Fibroblast of skin of left biceps (primary cell): ENCODE data around the gene EGFR.
A peak's percentile ranks its signal among the peaks of the same experiment; 100 is the strongest.

ENCODE experiments used
- DNase-seq, 2 experiments: peaks; one replicate each; pipeline ENCODE4 v3.0.0-alpha.2; 2013; ENCODE audit warnings: low read depth in 2 of 2

The EGFR gene

GRCh38 chr7:55127135-55127551 is 108.3 kb downstream of the EGFR start:
- DNase-seq: no peak

DNA sequence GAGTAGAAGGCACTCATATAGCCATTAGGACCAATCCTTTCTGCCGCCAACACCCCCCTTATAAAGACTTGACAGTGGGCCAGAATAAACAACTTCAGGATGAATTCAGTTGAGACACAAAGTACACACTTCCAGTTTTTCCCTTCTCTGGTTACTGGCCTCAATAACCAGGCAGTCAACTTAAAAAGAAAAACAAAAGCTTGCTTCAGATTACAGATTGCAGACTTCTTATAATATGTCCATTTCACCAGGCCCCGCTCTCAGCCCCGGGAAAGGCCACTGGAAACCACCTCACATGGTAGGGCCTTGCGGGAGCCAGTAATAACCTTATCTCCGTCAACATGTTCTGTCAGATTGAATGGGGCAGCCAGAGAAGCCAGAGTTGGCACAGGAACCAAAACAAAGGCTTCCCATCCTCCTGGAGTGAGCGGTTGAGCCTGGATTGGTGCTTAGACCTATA is 108.8 kb downstream of the EGFR start:
- peak in 1 of 2 experiments; percentile 62 for DNase-seq

- peak in 1 of 2 experiments; percentile 64 for DNase-seq
Measured at GRCh38 chr7:55128693-55129394, 110.0 kb downstream of the EGFR start.

DNA sequence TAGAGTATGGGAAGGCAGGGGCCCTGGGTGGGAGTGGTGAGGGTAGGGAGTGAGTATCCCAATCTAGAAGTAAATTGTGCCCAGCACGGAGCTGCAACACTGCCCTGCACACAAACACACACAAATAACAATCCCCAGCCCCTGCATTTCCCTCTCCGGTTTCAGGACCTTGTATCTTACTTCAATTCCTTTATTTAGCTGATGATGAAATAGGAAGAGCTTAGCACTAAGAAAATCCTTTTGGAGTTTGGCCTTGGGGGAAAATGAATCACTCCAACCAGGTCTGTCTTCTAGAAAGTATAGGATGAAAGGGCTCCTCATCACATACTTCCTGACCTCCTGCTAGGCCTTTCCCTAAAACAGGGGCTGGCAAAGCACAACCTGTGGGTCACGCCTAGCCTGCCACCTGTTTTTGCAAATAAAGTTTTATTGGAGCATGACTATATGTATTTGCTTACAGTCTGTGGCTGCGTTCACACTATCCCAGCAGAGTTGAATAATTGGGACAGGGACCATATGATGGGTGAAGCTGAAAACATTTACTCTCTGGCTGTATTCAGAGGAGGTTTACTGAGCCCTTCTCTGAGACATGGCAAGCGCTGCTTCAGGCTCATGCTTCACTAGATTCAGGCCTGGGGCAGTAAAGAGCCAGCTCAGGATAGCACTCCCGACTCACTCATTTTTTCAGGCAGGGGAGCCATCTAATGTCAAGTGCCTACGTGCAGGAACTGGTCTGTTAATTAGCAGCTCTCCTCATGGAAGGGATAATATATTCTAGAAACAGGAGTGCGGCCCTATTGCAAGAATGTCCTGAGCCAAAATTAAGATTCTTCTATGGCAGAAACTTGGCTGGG is 111.0 kb downstream of the EGFR start:
- DNase-seq: no peak

- no peak for DNase-seq
Measured at GRCh38 chr7:55130395-55131141, 111.8 kb downstream of the EGFR start.

- no peak for DNase-seq
Measured at GRCh38 chr7:55131142-55131929, 112.5 kb downstream of the EGFR start.

DNA sequence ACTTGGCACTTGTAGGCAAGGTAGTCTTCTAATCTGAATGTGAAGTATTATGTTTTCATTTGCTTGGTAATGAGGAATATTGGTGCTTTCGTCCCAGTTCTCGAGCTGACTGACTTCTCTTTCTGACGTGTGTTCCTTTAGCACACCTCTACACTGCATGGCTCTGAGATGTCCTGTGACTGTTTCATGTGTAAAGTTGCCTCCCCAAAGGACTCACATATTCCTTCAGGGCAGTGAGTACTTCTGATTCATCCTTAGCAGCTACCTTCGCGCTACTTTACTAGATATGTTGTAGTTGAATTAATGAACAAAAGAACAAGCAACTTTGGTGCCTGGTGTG is 113.7 kb downstream of the EGFR start:
- no peak for DNase-seq

DNA sequence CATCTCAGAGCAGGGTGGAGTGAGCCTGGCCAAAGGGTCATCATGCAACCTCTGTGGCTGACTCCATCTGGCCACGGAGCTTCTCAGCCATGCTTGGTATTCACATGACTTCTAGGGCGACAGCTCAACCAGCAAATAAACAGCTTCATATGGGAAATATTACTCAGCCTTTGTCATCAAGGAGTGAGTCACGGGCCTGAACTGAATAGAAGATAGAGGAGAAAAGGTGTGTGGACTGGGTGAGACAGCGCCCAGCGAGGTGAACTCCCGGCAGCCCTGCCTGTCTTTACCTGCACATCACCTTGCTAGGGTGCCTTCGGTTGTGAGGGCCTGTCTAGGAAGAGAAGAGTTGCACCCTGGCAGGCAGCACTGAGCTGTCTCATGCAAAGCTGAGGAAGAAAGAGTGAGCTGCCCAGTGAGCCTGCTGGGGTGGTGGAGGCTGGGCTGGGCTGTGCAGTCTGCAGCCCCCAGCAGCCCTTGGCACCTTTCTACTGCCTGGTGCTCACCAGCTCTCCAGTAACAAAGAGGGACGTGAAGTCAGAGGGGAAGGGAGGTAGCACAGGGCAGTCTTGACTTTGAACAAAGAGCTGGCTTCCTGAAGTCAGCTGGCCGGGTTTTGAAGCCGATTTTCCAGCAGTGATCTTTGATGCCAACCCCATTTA is 114.2 kb downstream of the EGFR start:
- DNase-seq: peak; percentile 84 to 87

DNA sequence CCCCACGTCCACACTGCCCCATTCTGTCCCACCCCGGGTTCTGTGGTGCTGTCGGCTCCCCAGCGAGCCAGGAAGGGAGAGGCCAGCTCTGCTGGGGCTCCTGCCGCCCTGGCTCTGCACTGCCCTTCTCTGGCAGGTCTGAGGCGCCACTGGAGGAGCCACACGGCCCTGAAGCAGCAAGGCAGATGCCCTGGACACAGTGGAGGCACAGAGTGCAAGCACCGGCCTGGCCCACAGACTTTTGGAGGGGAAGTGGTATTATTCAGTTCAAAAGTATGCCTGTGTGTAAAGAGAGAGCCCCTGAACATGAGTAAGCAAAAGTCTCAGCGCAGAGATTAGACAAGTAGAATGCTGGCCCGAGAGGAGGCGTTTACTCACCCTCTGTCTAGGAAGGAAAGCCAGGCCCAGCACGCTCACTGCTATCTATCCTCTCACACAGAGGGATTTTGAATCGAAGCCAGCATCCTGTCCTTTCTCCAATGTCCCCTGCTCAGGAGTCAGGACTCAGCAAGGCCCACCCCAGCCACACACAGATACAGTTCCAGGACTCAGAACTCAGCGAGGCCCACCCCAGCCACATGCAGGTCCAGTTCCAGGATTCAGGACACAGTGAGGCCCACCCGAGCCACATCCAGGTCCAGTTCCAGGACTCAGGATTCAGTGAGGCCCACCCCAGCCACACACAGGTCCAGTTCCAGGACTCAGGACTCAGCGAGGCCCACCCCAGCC is 115.0 kb downstream of the EGFR start:
- DNase-seq: peak; percentile 91 to 93

GRCh38 chr7:55134359-55134725 is 115.5 kb downstream of the EGFR start:
- no peak for DNase-seq

GRCh38 chr7:55134786-55135185 is 116.0 kb downstream of the EGFR start:
- no peak for DNase-seq

GRCh38 chr7:55135462-55135861 is 116.6 kb downstream of the EGFR start:
- no peak for DNase-seq

DNA sequence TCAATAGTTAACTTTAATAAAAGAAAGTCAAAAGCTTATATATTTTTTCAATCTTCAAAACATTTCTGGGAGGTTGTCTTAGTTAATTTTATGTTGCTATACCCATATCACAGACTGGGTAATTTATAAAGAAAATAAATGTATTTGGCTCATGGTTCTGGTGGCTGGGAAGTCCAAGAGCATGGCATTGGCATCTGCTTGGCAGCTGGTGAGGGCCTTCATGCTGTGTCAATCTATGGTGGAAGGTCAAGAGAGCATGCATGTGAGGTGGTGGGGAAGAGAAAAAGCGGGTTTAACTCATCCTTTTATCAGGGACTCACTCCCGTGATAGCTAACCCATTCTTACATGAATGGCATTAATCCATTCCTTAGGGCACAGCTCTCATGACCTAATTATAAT is 119.8 kb downstream of the EGFR start:
- no peak for DNase-seq

- no peak for DNase-seq
Measured at GRCh38 chr7:55140221-55140940, 121.6 kb downstream of the EGFR start.

DNA sequence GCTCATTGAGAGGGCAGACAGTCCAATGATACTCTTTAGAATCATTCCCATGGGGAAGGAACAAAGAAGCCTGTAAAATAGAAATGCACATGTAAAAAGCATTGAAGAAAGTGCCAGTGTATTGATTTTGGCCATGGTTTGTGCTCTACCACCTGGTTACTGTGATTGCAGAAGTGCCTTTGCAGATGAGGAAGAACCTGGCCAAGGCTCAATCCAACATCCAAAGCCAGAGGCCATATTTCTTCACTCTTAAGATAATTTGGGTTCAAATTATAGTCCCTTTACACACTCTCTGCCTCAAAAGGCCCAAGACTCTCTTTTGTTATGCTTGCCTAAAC is 122.1 kb downstream of the EGFR start:
- no peak for DNase-seq

DNA sequence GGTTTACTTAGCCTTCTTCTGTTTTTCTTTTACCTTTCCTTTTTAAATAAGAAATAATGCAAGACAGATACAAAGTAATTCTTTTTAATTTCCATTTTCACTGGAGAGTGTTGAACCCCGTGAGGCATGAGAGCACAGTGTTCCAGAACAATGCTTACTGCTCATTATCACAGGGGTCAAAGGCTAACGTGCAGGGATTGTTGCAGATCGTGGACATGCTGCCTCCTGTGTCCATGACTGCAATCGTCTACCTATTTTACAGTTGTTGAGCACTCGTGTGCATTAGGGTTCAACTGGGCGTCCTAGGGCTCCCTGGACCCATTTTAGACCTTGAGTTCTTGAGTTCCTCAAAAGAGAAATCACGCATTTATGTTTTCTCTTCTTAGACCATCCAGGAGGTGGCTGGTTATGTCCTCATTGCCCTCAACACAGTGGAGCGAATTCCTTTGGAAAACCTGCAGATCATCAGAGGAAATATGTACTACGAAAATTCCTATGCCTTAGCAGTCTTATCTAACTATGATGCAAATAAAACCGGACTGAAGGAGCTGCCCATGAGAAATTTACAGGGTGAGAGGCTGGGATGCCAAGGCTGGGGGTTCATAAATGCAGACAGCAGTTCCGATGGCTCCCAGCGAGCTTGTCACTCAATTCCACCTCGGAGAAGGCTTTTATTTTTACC is 124.2 kb downstream of the EGFR start:
- no peak for DNase-seq

DNA sequence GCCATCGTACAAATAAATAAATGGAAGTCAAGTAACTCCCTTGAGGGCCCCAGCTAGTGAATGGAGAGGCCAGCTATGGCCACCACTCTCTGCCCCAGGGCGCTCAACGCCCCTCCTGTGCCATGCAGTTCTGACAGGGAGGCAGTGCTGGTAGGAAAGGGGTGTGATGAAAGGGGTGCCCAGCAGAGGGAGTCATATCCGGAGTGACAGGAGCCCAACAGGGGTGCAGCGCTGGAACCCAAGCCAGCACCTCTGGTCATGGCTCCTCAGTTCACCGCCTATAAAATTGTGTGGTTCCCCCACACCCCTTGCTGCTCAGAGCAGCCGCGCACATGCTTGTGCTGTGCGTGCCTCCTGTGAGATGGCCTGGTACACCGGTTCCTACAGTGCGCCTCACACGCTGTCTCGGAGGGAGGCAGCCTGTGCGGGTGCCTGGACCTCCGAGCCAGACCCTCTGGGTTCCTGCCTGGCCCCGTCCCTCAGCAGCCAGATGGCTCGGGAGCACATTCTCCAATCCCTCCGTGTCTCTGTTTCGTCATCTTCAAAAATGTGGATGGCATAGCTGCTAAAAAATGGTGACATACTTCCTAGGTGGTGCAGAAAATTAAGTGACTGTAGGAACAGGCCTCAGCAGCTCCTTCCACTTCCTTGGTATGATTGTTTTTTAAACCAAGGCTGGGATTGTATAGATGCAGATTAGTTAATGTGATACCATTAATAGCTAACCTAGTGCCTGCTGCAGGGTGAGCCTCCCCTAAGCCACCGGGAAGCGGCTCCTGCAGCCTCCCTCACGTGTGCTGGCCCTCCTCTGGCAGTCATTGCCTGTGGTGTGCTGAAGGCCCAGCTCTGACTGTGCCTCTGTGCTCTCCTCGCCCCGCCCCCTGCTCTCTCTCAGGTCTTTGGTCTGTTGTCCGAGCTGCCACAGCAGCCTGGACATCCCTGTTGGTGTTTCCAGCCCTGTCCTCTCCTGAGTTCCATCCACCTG is 125.8 kb downstream of the EGFR start:
- DNase-seq: no peak

GRCh38 chr7:55145606-55146005 is 126.8 kb downstream of the EGFR start:
- DNase-seq: no peak
